Measurements from ENCODE around the gene PHKG1. TPM values are rescaled to one million over a fixed set of nuclear protein-coding genes. Genes with fewer than 3 reads are reported as not detected.

PHKG1 gene
- total and polyA plus RNA-seq, 2 of the 4 experiments (the other 2 are of a cell fraction), result 0.62 to 0.72 TPM

GRCh38 chr7:56121440-56121839 is 28.7 kb upstream of the PHKG1 start:
- no peak for ATAC-seq (ENCODE audit: low read depth)
- no peak overlapping the region for H3K4me2 ChIP-seq (ENCODE audit: low read depth, low read length)
- WGBS, 2 experiments (ENCODE audit: extremely low coverage in 2 of 2, insufficient read length in 1 of 2), result no CpG with 5 or more reads among the region's 6 CpGs

More at GRCh38 chr7:56121440-56121839, 28.7 kb upstream of the PHKG1 start:
- no peak overlapping the region for H2AK9ac ChIP-seq (replicated peaks; ENCODE audit: low read depth, low read length, poor library complexity)
- no peaks in the 10 kb centered on the region for H4K20me1 ChIP-seq (ENCODE audit: insufficient read depth, low read length)
- no peak overlapping the region for H2AK5ac ChIP-seq (ENCODE audit: low read depth, low read length)
- no peak overlapping the region for H2AFZ ChIP-seq (replicated peaks; ENCODE audit: low read length, poor library complexity)
- no peak overlapping the region for H3K9ac ChIP-seq (ENCODE audit: low read depth, low read length)
- POLR2A ChIA-PET (ENCODE audit: unreplicated experiment), result no interaction called here
- no peaks in the 10 kb centered on the region for H3K9me1 ChIP-seq (ENCODE audit: insufficient read depth, low read length)
- no peaks in the 10 kb centered on the region for H3K9me3 ChIP-seq (ENCODE audit: control insufficient read depth, insufficient read depth, low read length)
- no peak overlapping the region for H2BK20ac ChIP-seq (ENCODE audit: low read depth, low read length)
- H3K56ac ChIP-seq (ENCODE audit: extremely low read depth, insufficient read depth, low read length), result no peak overlapping the region
- H4K5ac ChIP-seq (ENCODE audit: low read depth, low read length), result no peak overlapping the region
- intact Hi-C loops (cut with micrococcal nuclease) (no loop called here), dilution Hi-C loops (cut with HindIII; ENCODE audit: low sequenced_read_pairs, unreplicated experiment) (no loop called here), in situ Hi-C loops (cut with MboI; ENCODE audit: low sequenced_read_pairs) (no loop called here)
- BruUV-seq (replicated peaks), result no TSS peak
- TF ChIP-seq CTCF (conservative IDR thresholded peaks at IDR 0.05; ENCODE audit: low read depth, low read length) (no peak), ELK1 (IDR thresholded peaks at IDR 0.05; ENCODE audit: borderline replicate concordance, low read depth, low read length) (no peak), BHLHE40 (IDR thresholded peaks at IDR 0.05; ENCODE audit: low read depth, low read length) (no peak), CHD1 (IDR thresholded peaks at IDR 0.05; ENCODE audit: low read depth, low read length) (no peak), NFE2L2 (IDR thresholded peaks at IDR 0.05; ENCODE audit: low read depth, low read length) (no peak), RFX5 (IDR thresholded peaks at IDR 0.05; ENCODE audit: low read depth, low read length) (no peak), FOS (IDR thresholded peaks at IDR 0.05; ENCODE audit: low read depth, low read length) (no peak), POLR2A (IDR thresholded peaks at IDR 0.05; ENCODE audit: low read depth, low read length) (no peak)
- H2BK5ac ChIP-seq (ENCODE audit: low read depth, low read length, poor library complexity, severe bottlenecking), result no peak overlapping the region
- H3K4me3 ChIP-seq (ENCODE audit: insufficient read depth, low read depth, low read length), result no peak overlapping the region
- no peak for DNase-seq
- CTCF ChIA-PET, result no interaction called here
- H4K8ac ChIP-seq (ENCODE audit: low read depth in 2 of 2, low read length in 2 of 2), result no peak overlapping the region
- no peak overlapping the region for H3K4ac ChIP-seq (ENCODE audit: low read depth, low read length)
- H3K36me3 ChIP-seq (ENCODE audit: control insufficient read depth, insufficient read depth, low read length), result no peaks in the 10 kb centered on the region
- no peaks in the 10 kb centered on the region; the same call in 1 of the 2 replicates for H3K27me3 ChIP-seq (ENCODE audit: control insufficient read depth, insufficient read depth, low read length)
- H3K18ac ChIP-seq (ENCODE audit: low read depth, low read length), result no peak overlapping the region
- H3K23ac ChIP-seq (ENCODE audit: low read depth, low read length), result no peak overlapping the region
- no peaks in the 10 kb centered on the region for H3K79me1 ChIP-seq (ENCODE audit: low read depth in 1 of 2, low read length in 2 of 2)
- H4K91ac ChIP-seq (ENCODE audit: insufficient read depth, low read depth, low read length), result no peak overlapping the region
- H2BK120ac ChIP-seq (ENCODE audit: low read depth, low read length), result no peak overlapping the region
- no peak overlapping the region for H3K14ac ChIP-seq (replicated peaks; ENCODE audit: low read depth, low read length)
- H3K27ac ChIP-seq (ENCODE audit: insufficient read depth, low read length), result no peak overlapping the region
- H2BK15ac ChIP-seq (ENCODE audit: low read depth, low read length), result no peak overlapping the region
- no peaks in the 10 kb centered on the region for H3K4me1 ChIP-seq (ENCODE audit: control insufficient read depth, insufficient read depth, low read length)
